H9 (cell line): ENCODE results near the gene HLA-DMA. TPM values are rescaled to one million over a fixed set of nuclear protein-coding genes. Genes with fewer than 3 reads are reported as not detected.

Source experiments
- DNase-seq: peaks from one replicate; pipeline ENCODE4 v3.0.0-alpha.2; 2017
- H2AFZ ChIP-seq: one replicate; pipeline ENCODE4 v1.6.1; 2013; ENCODE audit warnings: mild to moderate bottlenecking, low read length, control low read depth, moderate library complexity
- H2AK5ac ChIP-seq: 2 replicates; pipeline ENCODE4 v1.6.1; 2013; ENCODE audit warnings: low read length, control low read depth, mixed read lengths; ENCODE audit not compliant: insufficient read length
- H2BK120ac ChIP-seq: one replicate; pipeline ENCODE4 v1.6.1; 2013; ENCODE audit warnings: low read depth, mild to moderate bottlenecking, low read length, control low read depth, inconsistent platforms; ENCODE audit not compliant: poor library complexity, severe bottlenecking
- H2BK12ac ChIP-seq: 2 replicates; pipeline ENCODE4 v1.6.1; 2013; ENCODE audit warnings: low read length, control low read depth, mixed read lengths, low read depth; ENCODE audit not compliant: insufficient read length
- H2BK15ac ChIP-seq: 2 replicates; pipeline ENCODE4 v1.6.1; 2013; ENCODE audit warnings: low read depth, low read length, control low read depth
- H2BK20ac ChIP-seq: one replicate; pipeline ENCODE4 v1.6.1; 2013; ENCODE audit warnings: low read depth, mild to moderate bottlenecking, low read length, control low read depth, inconsistent platforms; ENCODE audit not compliant: poor library complexity, severe bottlenecking
- H2BK5ac ChIP-seq: 2 replicates; pipeline ENCODE4 v1.6.1; 2013; ENCODE audit warnings: low read length, control low read depth, mixed read lengths; ENCODE audit not compliant: insufficient read length
- H3K14ac ChIP-seq: 2 replicates; pipeline ENCODE4 v1.6.1; 2013; ENCODE audit warnings: low read length, control low read depth; ENCODE audit not compliant: insufficient read depth
- H3K18ac ChIP-seq: 2 replicates; pipeline ENCODE4 v1.6.1; 2013; ENCODE audit warnings: low read depth, mild to moderate bottlenecking, mixed read lengths, low read length, control low read depth; ENCODE audit not compliant: insufficient read length
- H3K23ac ChIP-seq: 2 replicates; pipeline ENCODE4 v1.6.1; 2013; ENCODE audit warnings: low read length, control low read depth, mixed read lengths, low read depth; ENCODE audit not compliant: insufficient read length
- H3K23me2 ChIP-seq: 2 replicates; pipeline ENCODE4 v1.6.1; 2013; ENCODE audit warnings: low read depth, mild to moderate bottlenecking, mixed read lengths, low read length, control low read depth; ENCODE audit not compliant: insufficient read length, poor library complexity, severe bottlenecking
- H3K27ac ChIP-seq: 2 replicates; pipeline ENCODE4 v1.5.1; 2013; ENCODE audit warnings: low read length, control low read depth, mixed read lengths, low read depth; ENCODE audit not compliant: insufficient read length
- H3K27me3 ChIP-seq: 2 replicates; pipeline ENCODE4 v1.6.1; 2013; ENCODE audit warnings: low read length, control low read depth, inconsistent platforms; ENCODE audit not compliant: insufficient read depth
- H3K4ac ChIP-seq: 2 replicates; pipeline ENCODE4 v1.6.1; 2013; ENCODE audit warnings: low read depth, mild to moderate bottlenecking, control low read depth, inconsistent platforms, low read length, moderate library complexity
- H3K4me1 ChIP-seq: 2 replicates; pipeline ENCODE4 v1.6.1; 2013; ENCODE audit warnings: low read length, control low read depth, inconsistent platforms; ENCODE audit not compliant: insufficient read depth
- H3K4me2 ChIP-seq: 2 replicates; pipeline ENCODE4 v1.6.1; 2013; ENCODE audit warnings: low read length, control low read depth, mixed read lengths; ENCODE audit not compliant: insufficient read length, insufficient read depth
- H3K56ac ChIP-seq: 2 replicates; pipeline ENCODE4 v1.6.1; 2013; ENCODE audit warnings: low read depth, mild to moderate bottlenecking, mixed read lengths, low read length, control low read depth; ENCODE audit not compliant: insufficient read length
- H3K79me1 ChIP-seq: 2 replicates; pipeline ENCODE4 v1.6.1; 2013; ENCODE audit warnings: low read depth, mild to moderate bottlenecking, moderate library complexity, low read length, control low read depth, inconsistent platforms; ENCODE audit not compliant: insufficient read depth, poor library complexity, severe bottlenecking
- H3K79me2 ChIP-seq: 2 replicates; pipeline ENCODE4 v1.6.1; 2013; ENCODE audit warnings: low read length, control low read depth, inconsistent platforms; ENCODE audit not compliant: insufficient read depth
- H3K9ac ChIP-seq: 2 replicates; pipeline ENCODE4 v1.6.1; 2013; ENCODE audit warnings: low read length, control low read depth, mixed read lengths; ENCODE audit not compliant: insufficient read length; ENCODE audit errors: extremely low read depth
- H3K9me3 ChIP-seq: one replicate; pipeline ENCODE4 v1.6.1; 2013; ENCODE audit warnings: low read depth, low read length, inconsistent platforms; ENCODE audit not compliant: control insufficient read depth
- H3T11ph ChIP-seq: one replicate; pipeline ENCODE4 v1.6.1; 2013; ENCODE audit warnings: mild to moderate bottlenecking, low read length, control low read depth, inconsistent platforms
- H4K20me1 ChIP-seq: one replicate; pipeline ENCODE4 v1.6.1; 2013; ENCODE audit not compliant: control insufficient read depth, insufficient read length, insufficient read depth
- H4K5ac ChIP-seq: 2 replicates; pipeline ENCODE4 v1.6.1; 2013; ENCODE audit warnings: low read depth, mild to moderate bottlenecking, mixed read lengths, low read length, control low read depth; ENCODE audit not compliant: insufficient read length
- H4K8ac ChIP-seq: replicated peaks from 2 replicates; pipeline ENCODE4 v1.6.1; 2013; ENCODE audit warnings: low read length, control low read depth, mixed read lengths, low read depth; ENCODE audit not compliant: insufficient read length
- H4K91ac ChIP-seq: 2 replicates; pipeline ENCODE4 v1.6.1; 2013; ENCODE audit warnings: low read depth, mild to moderate bottlenecking, moderate library complexity, mixed read lengths, low read length, control low read depth; ENCODE audit not compliant: insufficient read length
- H3K27ac Mint-ChIP-seq, 3 experiments: 2 replicates in 2 of 3; 3 replicates in 1 of 3; pipeline ENCODE4 v1.8.0; 2020 to 2021; ENCODE audit warnings: mixed read lengths in 3 of 3, mild to moderate bottlenecking in 1 of 3, moderate library complexity in 1 of 3
- H3K27me3 Mint-ChIP-seq: 2 replicates; pipeline ENCODE4 v1.8.0; 2021; ENCODE audit warnings: low read depth, mild to moderate bottlenecking, moderate library complexity, mixed read lengths
- H3K36me3 Mint-ChIP-seq, 3 experiments: 2 replicates in 2 of 3; 3 replicates in 1 of 3; pipeline ENCODE4 v1.8.0; 2020 to 2021; ENCODE audit warnings: low read depth in 3 of 3, mixed read lengths in 3 of 3; ENCODE audit not compliant: insufficient read depth in 1 of 3
- H3K4me1 Mint-ChIP-seq, 2 experiments: 2 replicates each; pipeline ENCODE4 v1.8.0; 2020; ENCODE audit warnings: mixed read lengths in 2 of 2
- H3K4me3 Mint-ChIP-seq, 2 experiments: 2 replicates in 1 of 2; 3 replicates in 1 of 2; pipeline ENCODE4 v1.8.0; 2020 to 2021; ENCODE audit warnings: mild to moderate bottlenecking in 2 of 2, mixed read lengths in 2 of 2, moderate library complexity in 1 of 2
- H3K9me3 Mint-ChIP-seq, 2 experiments: 2 replicates in 1 of 2; 3 replicates in 1 of 2; pipeline ENCODE4 v1.8.0; 2020; ENCODE audit warnings: mild to moderate bottlenecking in 2 of 2, mixed read lengths in 2 of 2, moderate library complexity in 1 of 2
- CTCF ChIP-seq: fragments of 200-600 bp; sonication (generic); conservative IDR thresholded peaks from 3 replicates; pipeline ENCODE4 v1.8.0; 2021; ENCODE audit warnings: antibody characterized with exemption, mild to moderate bottlenecking
- WGBS: extraction: QIAGEN DNeasy Blood & Tissue Kit; methylation state at CpG from one replicate; pipeline ENCODE4 v1.1.7; 2013; ENCODE audit warnings: missing lambda C conversion rate, low lambda C conversion rate, mixed read lengths; ENCODE audit not compliant: insufficient read length; ENCODE audit errors: extremely low coverage; 5-methylcytosine and 5-hydroxymethylcytosine counted together
- total RNA-seq: library from RNA; stranded (reverse); gene quantifications from 2 replicates; pipeline ENCODE4 v1.2.1, GENCODE V29; 2021

HLA-DMA gene
- total RNA-seq, 1 experiment from 2014 or later: 7.5 TPM

GRCh38 chr6:32906539-32906938, 46.4 kb downstream of the HLA-DMA start:
- no peak overlapping the region for H3K27ac ChIP-seq
- H2BK120ac ChIP-seq: no peak overlapping the region
- no peak overlapping the region for H2AK5ac ChIP-seq
- H3K9me3 ChIP-seq: no peaks in the 10 kb centered on the region
- H3K14ac ChIP-seq: no peak overlapping the region
- no peak overlapping the region for H3T11ph ChIP-seq
- H3K18ac ChIP-seq: no peak overlapping the region
- H3K4me1 ChIP-seq: no peaks in the 10 kb centered on the region
- H4K91ac ChIP-seq: no peak overlapping the region
- no peak overlapping the region for H4K8ac ChIP-seq
- H3K79me2 ChIP-seq: no peaks in the 10 kb centered on the region
- H3K36me3 Mint-ChIP-seq: no peaks in the 10 kb centered on the region
- whole genome bisulfite sequencing: no CpG with 5 or more reads among the region's 1 CpG
- no peak overlapping the region for H3K27ac Mint-ChIP-seq
- no peak overlapping the region for H2AFZ ChIP-seq
- no peak overlapping the region for H3K56ac ChIP-seq
- H3K4me2 ChIP-seq: no peak overlapping the region
- no peak for TF ChIP-seq CTCF
- H3K79me1 ChIP-seq: no peaks in the 10 kb centered on the region
- H2BK20ac ChIP-seq: no peak overlapping the region
- no peak for DNase-seq
- no peaks in the 10 kb centered on the region for H4K20me1 ChIP-seq
- H3K27me3 Mint-ChIP-seq: peaks cover 8% of the 10 kb centered on the region
- H3K4me3 Mint-ChIP-seq: no peak overlapping the region
- no peaks in the 10 kb centered on the region for H3K23me2 ChIP-seq
- H3K4ac ChIP-seq: no peak overlapping the region
- H2BK15ac ChIP-seq: no peak overlapping the region
- no peaks in the 10 kb centered on the region for H3K27me3 ChIP-seq
- no peaks in the 10 kb centered on the region for H3K9me3 Mint-ChIP-seq
- no peaks in the 10 kb centered on the region for H3K4me1 Mint-ChIP-seq
- no peak overlapping the region for H3K23ac ChIP-seq
- H3K9ac ChIP-seq: no peak overlapping the region
- no peak overlapping the region for H2BK5ac ChIP-seq
- H2BK12ac ChIP-seq: no peak overlapping the region
- H4K5ac ChIP-seq: no peak overlapping the region
